ENCODE results near the gene SHC2. TPM values are rescaled to one million over a fixed set of nuclear protein-coding genes. Genes with fewer than 3 reads are reported as not detected.

Gene SHC2
- total RNA-seq, 1 donor from 2014 or later = 2.1 TPM

DNA sequence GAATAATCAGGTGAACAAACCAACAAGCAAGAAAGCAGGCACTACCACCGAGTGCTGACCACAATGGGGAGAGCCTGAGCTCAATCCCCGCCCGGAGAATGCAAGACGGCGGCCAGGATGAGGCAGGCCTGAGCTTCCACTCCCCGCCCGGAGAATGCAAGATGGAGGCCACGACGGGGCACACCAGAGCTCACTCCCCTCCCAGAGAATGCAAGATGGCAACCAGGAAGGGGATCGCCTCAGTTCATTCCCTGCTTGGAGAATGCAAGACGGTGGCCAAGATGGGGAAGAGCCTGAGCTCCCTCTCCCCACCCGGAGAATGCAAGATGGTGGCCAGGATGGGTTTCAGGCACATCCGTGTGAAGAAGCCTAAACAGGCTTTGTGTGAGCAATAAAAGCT is 91.6 kb downstream of the SHC2 start:
- DNase-seq (ENCODE audit: low read depth) = no peak
- no peak overlapping the region for H3K4me3 ChIP-seq (ENCODE audit: low read depth, low read length)
- TF ChIP-seq, protein P1, sequence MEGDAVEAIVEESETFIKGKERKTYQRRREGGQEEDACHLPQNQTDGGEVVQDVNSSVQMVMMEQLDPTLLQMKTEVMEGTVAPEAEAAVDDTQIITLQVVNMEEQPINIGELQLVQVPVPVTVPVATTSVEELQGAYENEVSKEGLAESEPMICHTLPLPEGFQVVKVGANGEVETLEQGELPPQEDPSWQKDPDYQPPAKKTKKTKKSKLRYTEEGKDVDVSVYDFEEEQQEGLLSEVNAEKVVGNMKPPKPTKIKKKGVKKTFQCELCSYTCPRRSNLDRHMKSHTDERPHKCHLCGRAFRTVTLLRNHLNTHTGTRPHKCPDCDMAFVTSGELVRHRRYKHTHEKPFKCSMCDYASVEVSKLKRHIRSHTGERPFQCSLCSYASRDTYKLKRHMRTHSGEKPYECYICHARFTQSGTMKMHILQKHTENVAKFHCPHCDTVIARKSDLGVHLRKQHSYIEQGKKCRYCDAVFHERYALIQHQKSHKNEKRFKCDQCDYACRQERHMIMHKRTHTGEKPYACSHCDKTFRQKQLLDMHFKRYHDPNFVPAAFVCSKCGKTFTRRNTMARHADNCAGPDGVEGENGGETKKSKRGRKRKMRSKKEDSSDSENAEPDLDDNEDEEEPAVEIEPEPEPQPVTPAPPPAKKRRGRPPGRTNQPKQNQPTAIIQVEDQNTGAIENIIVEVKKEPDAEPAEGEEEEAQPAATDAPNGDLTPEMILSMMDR (conservative IDR thresholded peaks at IDR 0.05; ENCODE audit: low read depth, low read length) = no peak

DNA sequence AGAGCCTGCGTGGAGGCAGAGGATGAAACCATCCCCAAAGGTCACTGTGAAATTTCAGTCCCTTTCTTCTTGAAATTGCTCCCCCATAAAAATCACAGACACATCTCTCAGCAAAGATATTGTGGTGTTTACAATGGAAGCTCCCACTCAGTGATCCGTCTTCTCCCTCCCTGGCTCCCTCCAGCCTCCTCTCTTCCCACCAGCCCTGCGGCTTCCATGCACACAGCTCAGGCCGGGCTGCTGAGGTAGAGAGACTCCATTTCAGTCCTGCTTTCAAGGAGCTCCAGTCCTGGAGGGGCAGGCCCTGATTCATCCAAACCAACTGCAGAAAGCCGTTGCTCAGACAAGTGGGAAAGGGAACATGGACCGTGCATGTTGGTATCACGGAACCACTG is 92.2 kb downstream of the SHC2 start:
- TF ChIP-seq, protein P1 (conservative IDR thresholded peaks at IDR 0.05; ENCODE audit: low read depth, low read length) = no peak
- no peak overlapping the region for H3K4me3 ChIP-seq (ENCODE audit: low read depth, low read length)
- no peak for DNase-seq (ENCODE audit: low read depth)

DNA sequence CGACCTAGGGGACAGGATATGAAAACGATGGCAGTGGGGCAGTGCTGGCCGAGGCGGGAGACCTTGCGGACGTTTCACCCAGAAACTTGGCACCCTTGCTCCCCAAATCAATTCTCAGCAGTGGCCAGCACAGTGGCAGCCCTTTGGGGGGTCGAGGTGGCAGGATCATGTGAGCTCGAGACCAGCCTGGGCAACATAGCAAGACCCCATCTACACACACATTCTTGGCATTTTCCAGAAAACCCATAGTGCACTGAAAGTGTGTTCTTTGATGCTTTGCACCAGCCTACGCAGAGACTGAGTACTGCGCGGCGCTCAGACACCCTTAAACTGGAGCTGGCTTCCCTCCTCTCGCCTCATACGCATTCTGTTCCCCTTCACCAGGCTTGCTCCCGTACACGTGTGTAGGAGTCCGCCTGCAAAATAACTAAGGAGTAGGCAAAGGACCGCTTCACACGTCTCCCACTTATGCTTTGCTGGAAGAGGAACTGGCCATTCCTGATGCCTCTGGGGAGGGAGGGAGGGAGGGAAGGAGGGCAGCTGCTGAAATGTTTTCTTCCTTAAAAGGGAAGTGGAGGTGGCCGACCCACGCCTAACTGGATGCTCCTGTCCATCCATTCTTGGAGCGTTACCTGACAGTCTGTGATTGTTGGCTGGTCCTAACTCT is 92.7 kb downstream of the SHC2 start:
- no peak overlapping the region for H3K4me3 ChIP-seq (ENCODE audit: low read depth, low read length)
- DNase-seq (ENCODE audit: low read depth) = no peak
- TF ChIP-seq, protein P1 (conservative IDR thresholded peaks at IDR 0.05; ENCODE audit: low read depth, low read length) = no peak

DNA sequence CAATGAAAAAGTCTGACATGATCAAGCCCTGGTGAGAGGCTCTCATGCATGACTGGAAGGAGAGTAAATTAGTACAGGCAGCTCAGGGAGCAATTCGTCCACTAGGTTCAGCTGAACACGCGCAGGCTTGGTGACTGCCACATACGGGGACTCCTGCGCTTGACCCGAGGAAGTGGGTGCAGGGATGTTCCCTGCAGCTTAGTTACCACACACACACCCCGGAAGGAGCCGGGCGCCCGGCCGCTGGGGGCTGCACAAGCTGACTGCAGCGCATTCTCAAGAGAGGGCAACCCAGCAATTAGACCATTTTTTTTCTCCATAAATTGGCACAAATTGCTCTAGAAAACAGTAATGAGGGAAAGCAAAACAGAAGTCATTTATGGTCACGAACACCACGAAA is 93.3 kb downstream of the SHC2 start:
- DNase-seq (ENCODE audit: low read depth) = no peak
- TF ChIP-seq, protein P1 (conservative IDR thresholded peaks at IDR 0.05; ENCODE audit: low read depth, low read length) = no peak
- no peak overlapping the region for H3K4me3 ChIP-seq (ENCODE audit: low read depth, low read length)

DNA sequence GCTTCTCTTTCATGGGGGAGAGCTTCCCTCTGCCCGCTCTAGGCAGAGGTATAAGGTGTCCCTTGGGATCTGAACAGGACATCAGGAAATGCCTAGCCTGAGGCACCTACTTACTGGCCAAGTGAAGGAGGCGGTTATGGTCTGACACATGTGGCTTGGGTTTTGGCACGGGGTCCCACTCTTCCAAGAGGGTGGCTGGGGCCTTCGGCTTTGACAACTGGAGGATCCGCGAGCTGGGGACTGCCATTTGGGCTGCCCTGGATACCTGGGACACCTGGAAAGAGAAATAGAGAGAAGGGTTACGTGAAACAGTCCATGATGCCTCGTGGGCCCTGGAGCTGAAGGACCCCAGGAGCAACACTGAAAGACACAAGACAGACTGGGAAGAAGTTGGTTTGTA is 93.9 kb downstream of the SHC2 start:
- TF ChIP-seq, protein P1 (conservative IDR thresholded peaks at IDR 0.05; ENCODE audit: low read depth, low read length) = no peak
- DNase-seq (ENCODE audit: low read depth) = no peak
- no peak overlapping the region for H3K4me3 ChIP-seq (ENCODE audit: low read depth, low read length)

Other genes with a start within 250 kb of the SHC2 start
- gene PLPP2, start 169.6 kb downstream of the SHC2 start, total RNA-seq = 45.2 and 51.7 TPM in 2 replicates
- gene MIER2, start 116.2 kb downstream of the SHC2 start, total RNA-seq = 12.0 and 21.3 TPM in 2 replicates
- gene C2CD4C, start 51.9 kb downstream of the SHC2 start, total RNA-seq = 0.12 TPM in 1 of 2 replicates, not detected in the other
- 0.17 TPM in 1 of 2 replicates, not detected in the other for gene MADCAM1, start 35.5 kb upstream of the SHC2 start, total RNA-seq
- 56.4 and 78.1 TPM in 2 replicates for gene TPGS1, start 46.5 kb upstream of the SHC2 start, total RNA-seq
- 142 and 265 TPM in 2 replicates for gene CDC34, start 70.7 kb upstream of the SHC2 start, total RNA-seq
- not detected in 2 replicates for gene GZMM, start 83.0 kb upstream of the SHC2 start, total RNA-seq
- gene BSG, start 111.6 kb upstream of the SHC2 start, total RNA-seq = 705 and 835 TPM in 2 replicates
- gene HCN2, start 128.8 kb upstream of the SHC2 start, total RNA-seq = 0.22 TPM in 1 of 2 replicates, not detected in the other
- gene POLRMT, start 172.5 kb upstream of the SHC2 start, total RNA-seq = 37.9 and 60.0 TPM in 2 replicates
- gene FGF22, start 178.8 kb upstream of the SHC2 start, total RNA-seq = 0.29 TPM in 1 of 2 replicates, not detected in the other
- 102 and 161 TPM in 2 replicates for gene RNF126, start 202.2 kb upstream of the SHC2 start, total RNA-seq
- gene FSTL3, start 215.4 kb upstream of the SHC2 start, total RNA-seq = 199 and 483 TPM in 2 replicates
- gene PRSS57, start 234.4 kb upstream of the SHC2 start, total RNA-seq = not detected in 2 replicates
- 3.2 and 17.1 TPM in 2 replicates for gene PALM, start 247.9 kb upstream of the SHC2 start, total RNA-seq

Measured in epithelial cell of proximal tubule (primary cell).